GM19324 (cell line): ENCODE data around the gene CHRM3.
"Not testable (repeated sequence)": the region's sequence is repeated elsewhere in the genome, so short reads cannot be mapped to it uniquely, and the experiment has no call there.

Source experiments
- ATAC-seq: cut with Tn5 transposase; IDR thresholded peaks from one replicate; pipeline ENCODE4 v1.9.1; 2021; ENCODE audit warnings: mild to moderate bottlenecking, moderate library complexity; ENCODE audit not compliant: unreplicated experiment, low FRiP score

CHRM3 gene

DNA sequence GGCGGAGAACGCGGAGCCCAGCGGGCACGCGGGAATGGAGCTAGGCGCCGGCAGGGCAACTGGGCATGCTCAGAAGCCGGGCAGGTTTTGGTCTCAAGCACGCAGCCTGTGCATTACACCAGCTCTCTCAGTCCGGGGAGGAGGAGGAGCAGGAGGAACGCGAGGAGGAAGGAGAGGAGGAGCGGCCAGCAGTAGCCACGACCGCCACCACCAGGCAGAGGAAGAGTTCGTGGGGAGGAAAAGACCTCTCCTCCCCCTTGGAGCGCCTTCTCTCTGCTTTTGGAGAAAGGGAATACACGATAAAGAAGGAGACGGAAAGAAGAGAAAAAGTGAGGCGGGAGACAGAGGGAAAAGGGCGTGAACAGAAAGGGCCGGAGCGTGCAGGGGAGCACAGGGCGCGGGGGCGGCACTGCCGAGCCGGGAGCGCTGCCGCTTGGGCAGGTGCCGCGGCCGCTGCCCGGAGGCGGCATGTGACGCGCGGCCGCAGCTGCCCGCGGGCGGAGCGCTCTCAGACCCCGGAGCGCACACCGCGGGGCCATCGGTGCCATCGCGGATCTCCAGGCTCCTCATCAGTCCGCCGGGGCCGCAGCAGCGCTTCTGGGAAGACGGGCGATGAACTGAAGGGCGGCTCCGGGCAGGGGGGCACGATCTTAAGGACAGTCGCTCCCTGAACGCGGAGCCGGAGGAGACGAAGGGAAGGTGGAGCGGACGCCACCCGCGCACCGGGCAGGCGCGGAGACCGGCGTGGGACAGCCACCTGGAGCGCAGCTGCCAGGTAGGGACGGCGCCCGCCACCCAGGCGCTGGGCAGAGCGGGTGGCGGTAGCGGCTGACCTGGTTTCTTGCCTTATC is at the start of gene CHRM3:
Gene CHRM3, plus strand, starts transcription at position 116 of the 851 bp plus-strand sequence. CDS start 520,884 bp downstream, outside the sequence.
- no peak for ATAC-seq

- ATAC-seq: no peak
These were observed 48.5 kb upstream of the CHRM3 start for GRCh38 chr1:239337799-239338430.

DNA sequence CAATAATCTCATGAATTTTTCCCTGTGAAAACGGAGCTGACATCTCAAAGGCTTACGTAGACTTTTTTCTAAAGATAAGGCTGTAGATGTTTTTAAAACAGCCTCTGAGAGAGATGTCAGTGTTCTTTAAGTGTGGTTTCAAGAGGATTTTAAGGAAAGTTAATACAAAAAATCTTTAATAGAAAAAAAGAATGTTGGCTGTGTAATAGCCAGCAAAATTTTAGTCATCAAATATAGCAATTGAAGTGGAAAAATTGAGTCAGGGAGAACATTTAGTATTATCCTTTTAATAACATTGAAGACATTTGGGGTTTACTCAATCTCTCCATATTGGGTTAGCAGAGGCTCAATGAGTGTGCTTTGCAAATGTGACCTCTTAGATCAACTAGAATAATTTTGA is 38.6 kb upstream of the CHRM3 start:
- ATAC-seq: no peak

GRCh38 chr1:239348635-239349353 is 37.6 kb upstream of the CHRM3 start:
- no peak for ATAC-seq

GRCh38 chr1:239349699-239350098 is 36.7 kb upstream of the CHRM3 start:
- ATAC-seq: no peak

- no peak for ATAC-seq
These were observed 32.8 kb upstream of the CHRM3 start for GRCh38 chr1:239353536-239353935.

GRCh38 chr1:239354231-239354630 is 32.1 kb upstream of the CHRM3 start:
- ATAC-seq: no peak

DNA sequence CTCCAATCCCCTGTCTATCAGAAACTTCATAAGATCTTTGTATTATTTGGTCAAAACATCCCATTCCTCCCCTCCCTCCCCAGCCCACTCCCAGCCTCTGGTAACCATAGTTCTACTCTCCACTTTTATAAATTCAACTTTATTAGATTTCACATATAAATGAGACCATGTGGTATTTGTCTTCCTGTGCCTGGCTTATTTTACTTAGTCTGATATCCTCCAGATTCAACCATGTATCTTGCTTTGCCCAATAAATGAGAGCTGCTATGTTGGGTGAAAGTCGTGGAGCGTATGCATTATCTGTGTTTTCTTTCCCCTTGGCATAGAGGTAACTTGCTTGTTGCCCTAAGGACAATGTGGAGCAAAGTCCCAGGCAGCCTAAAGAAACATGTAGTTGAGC is 28.5 kb upstream of the CHRM3 start:
- no peak for ATAC-seq

DNA sequence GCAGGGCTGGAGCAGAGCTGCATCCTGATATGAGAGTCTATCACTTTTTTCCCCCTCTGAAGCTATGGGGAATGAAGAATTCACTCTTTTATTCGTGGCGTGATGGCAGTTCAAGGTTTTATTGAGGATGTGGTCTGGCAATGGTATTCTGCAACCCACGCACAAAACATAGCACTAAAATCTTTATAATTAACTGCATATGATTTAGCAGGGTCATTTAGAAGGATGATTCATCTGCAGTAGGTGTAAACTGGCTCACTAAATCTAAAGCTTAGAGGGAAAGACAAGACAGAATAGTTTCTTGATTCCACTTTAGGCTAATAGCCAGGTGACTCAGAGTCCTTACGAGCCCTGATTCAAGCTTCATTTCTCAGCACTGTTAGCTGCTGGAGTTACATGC is 25.0 kb upstream of the CHRM3 start:
- no peak for ATAC-seq

GRCh38 chr1:239363930-239364329 is 22.4 kb upstream of the CHRM3 start:
- no peak for ATAC-seq

- no peak for ATAC-seq
These were observed 19.1 kb upstream of the CHRM3 start for GRCh38 chr1:239367196-239367810.

DNA sequence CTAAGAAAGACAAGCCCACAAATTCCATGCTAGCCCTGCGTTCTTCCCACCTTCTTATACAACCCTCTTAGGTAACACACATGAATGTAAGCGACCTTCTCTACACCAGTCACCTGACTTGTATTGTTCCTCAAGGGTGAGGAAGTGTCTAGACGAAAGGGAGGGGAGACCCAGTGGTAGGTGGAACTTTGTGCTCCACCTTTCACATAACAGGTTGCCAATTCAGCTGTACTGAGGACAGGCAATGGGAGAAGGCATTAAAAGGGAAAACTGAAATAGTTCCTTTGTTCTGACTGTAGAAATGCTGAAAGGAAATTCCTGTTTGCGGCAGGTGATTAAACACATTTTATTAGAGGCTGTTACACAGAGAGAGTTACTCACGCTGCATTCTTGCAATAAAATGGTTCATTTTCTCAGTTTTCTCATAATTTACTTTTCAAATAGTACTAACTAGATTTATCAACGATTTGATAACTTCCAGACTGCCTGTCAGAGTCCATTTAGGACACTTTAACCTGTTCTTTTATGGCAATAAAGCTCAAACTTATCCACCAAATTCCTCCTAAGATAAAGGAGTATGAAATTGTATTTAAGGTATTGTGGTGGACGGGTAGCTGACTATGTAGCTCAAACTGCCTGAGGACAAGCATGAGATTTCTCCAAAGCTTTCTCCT is 17.8 kb upstream of the CHRM3 start:
- ATAC-seq: no peak

DNA sequence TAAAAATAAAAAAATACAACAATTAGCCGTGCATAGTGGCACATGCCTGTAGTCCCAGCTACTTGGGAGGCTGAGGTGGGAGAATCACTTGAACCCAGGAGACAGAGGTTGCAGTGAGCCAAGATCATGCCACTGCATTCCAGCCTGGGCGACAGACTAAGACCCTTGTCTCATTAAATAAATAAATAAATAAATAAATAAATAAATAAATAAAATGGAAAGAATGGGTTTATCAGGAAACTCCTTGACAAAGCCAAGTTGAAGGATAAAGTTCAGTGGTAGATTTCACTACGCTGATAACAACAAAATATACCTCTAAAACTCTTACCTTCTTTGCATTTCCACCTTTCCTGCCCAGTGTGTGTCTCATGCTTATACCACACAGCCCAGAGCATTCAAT is 15.5 kb upstream of the CHRM3 start:
- ATAC-seq: not testable (repeated sequence)

GRCh38 chr1:239382666-239383065 is 3.7 kb upstream of the CHRM3 start:
- no peak for ATAC-seq

DNA sequence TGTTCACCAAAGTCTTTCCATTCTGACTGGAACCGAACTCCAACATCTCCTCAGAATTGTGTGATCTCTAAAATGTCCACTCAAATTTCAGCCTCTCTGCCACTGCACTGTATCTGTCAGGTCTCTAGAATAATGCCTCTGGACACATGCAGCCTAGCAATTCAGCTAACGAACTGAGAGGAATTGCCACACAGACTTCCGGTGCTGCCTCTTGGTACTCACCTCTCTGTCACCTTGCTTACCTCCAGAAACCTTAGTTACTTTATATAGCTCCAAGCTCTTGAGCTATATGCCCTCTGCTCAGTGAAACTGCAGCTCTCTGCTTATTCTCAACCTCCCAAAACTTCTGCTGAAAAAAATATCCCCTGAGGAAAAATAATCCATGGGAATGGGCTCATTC is 2.7 kb upstream of the CHRM3 start:
- no peak for ATAC-seq

DNA sequence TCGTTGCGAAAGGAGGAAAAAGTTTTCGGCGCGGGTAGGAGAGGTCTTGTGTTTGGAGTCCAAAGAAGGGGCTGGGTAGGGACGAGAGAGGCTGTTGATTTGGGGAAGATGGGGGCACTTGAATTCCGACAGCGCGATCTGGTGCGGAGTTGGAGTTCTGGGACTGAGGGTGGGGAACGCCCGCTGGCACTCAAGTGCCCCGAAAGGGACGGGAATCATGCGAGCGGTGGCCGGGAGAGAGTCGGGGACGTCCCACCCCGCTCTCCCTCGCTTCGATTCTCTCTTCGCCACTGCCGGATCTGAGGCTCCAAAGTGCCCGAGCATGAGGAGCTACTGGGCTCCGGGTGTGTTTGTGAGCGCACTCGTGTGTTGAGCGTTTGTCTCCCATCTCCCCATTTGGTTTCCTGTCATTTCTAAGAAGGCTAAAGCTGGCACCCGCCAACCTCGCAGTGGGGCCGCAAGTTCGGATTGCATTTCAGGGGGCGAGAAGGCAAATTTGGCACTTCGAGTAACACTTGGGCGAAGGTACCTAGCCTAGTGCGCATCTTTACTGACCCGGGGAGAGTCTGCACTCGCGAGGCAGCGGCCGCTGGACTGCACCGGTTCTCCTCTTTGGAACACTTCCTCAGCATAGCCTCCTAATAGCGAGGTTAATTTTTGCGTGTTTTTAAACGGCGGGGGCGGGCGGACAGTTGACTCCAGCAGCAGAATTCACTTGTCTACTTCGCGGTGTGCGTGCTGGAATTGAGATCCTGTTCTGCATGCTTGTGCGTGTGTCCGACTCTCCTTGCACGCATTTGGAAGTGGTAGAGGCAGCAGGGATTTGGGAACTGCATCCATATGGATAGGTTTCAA is 1.2 kb downstream of the CHRM3 start:
- no peak for ATAC-seq

GRCh38 chr1:239388159-239388485 is 1.8 kb downstream of the CHRM3 start:
- ATAC-seq: no peak

DNA sequence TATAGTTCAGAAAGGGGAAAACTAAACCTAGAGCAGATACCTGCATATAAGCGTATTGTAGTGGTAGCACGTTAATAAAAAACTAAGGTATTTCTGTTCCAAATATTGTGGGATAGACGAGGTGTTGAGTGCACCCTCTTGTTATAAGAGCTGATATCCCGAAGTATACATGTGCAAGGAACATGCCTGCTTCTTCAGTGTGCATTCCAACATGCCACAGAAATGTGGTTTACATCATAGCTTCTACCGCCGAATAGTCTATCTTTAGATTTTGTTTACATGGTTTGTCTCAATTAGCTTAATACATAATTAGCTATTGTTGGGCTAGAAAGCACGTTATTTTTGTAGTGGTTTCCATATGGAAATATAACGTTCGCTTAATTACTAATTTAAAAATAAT is 2.2 kb downstream of the CHRM3 start:
- no peak for ATAC-seq

DNA sequence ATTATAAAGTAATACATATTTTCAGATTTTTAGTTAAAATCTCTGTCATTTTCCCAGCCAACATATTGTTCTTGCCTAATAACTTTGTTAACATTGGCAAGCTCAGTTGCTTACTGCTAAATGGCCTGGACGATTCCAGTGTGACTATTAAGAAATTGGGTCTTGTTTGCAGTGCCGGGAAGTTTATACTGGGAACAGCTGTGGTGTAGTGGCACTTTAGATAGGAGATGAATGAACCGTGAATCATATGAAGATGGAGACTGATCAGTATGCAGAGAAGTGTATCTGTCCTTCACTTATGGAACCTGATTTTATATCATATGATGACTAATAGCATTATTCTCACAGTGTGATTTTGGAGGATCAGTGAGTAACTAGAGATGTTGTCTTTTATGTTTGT is 3.3 kb downstream of the CHRM3 start:
- ATAC-seq: no peak

- ATAC-seq: no peak
These were observed 5.9 kb downstream of the CHRM3 start for GRCh38 chr1:239392271-239392670.
